HepG2 (cell line): ENCODE measurements around the gene GGT7. TPM values are rescaled to one million over a fixed set of nuclear protein-coding genes. Genes with fewer than 3 reads are reported as not detected.

ENCODE experiments used
- CREB3 ChIP-seq: sonication (generic); formaldehyde crosslinking; IDR thresholded peaks from 2 replicates; pipeline ENCODE4 v1.5.0; 2020; ENCODE audit warnings: missing genetic modification reagents
- GATA4 ChIP-seq: sonication (generic); IDR thresholded peaks from 2 replicates; pipeline ENCODE4 v1.6.1; 2016; ENCODE audit warnings: antibody characterized with exemption, low read depth, borderline replicate concordance
- GATAD1 ChIP-seq: IDR thresholded peaks from 2 replicates; pipeline ENCODE4 v1.6.1; 2016; ENCODE audit warnings: missing genetic modification reagents, missing compliant biosample characterization
- HOXA5 ChIP-seq: sonication (generic); formaldehyde crosslinking; IDR thresholded peaks from 2 replicates; pipeline ENCODE4 v1.4.0; 2020; ENCODE audit warnings: missing genetic modification reagents
- KLF12 ChIP-seq: sonication (generic); formaldehyde crosslinking; IDR thresholded peaks from 2 replicates; pipeline ENCODE4 v1.4.0; 2020; ENCODE audit warnings: missing genetic modification reagents, borderline replicate concordance
- MIER3 ChIP-seq: IDR thresholded peaks from 2 replicates; pipeline ENCODE4 v1.6.1; 2016; ENCODE audit warnings: missing compliant biosample characterization, borderline replicate concordance
- NR1H2 ChIP-seq: sonication (generic); formaldehyde crosslinking; IDR thresholded peaks from 2 replicates; pipeline ENCODE4 v1.8.1; 2022; ENCODE audit warnings: low read depth, missing genetic modification reagents, borderline replicate concordance
- POLR2G ChIP-seq: fragments of 200-400 bp; formaldehyde crosslinking; IDR thresholded peaks from 2 replicates; pipeline ENCODE4 v1.6.1; 2018; ENCODE audit warnings: mild to moderate bottlenecking, low read depth, low read length, moderate library complexity
- REPIN1 ChIP-seq: sonication (generic); formaldehyde crosslinking; IDR thresholded peaks from 2 replicates; pipeline ENCODE4 v1.8.0; 2022; ENCODE audit warnings: missing genetic modification reagents, low read depth, mild to moderate bottlenecking, borderline replicate concordance
- SAP130 ChIP-seq: IDR thresholded peaks from 2 replicates; pipeline ENCODE4 v1.6.1; 2016; ENCODE audit warnings: low read depth
- STAT5B ChIP-seq: sonication (generic); formaldehyde crosslinking; IDR thresholded peaks from 2 replicates; pipeline ENCODE4 v1.4.0; 2020; ENCODE audit warnings: missing genetic modification reagents
- ZGPAT ChIP-seq: IDR thresholded peaks from 2 replicates; pipeline ENCODE4 v1.6.1; 2016; ENCODE audit warnings: mild to moderate bottlenecking
- polyA plus RNA-seq, 8 experiments: library from polyadenylated mRNA; depleted of rRNA in 3 of 8; stranded (reverse) in 7 of 8; unstranded in 1 of 8; fragments of >200 nt; fragmentation: Illumina TruSeq in 4 of 8; extraction: Trizol in 4 of 8; gene quantifications; 2 replicates each; pipeline versions ENCODE4 v1.2.1 to v1.2.3, GENCODE V29; 2011 to 2016; ENCODE audit warnings: low read depth in 4 of 8, missing spikeins in 1 of 8, mixed read lengths in 1 of 8; ENCODE audit not compliant: insufficient read depth in 1 of 8
- total RNA-seq, 5 experiments: library from RNA; depleted of rRNA; stranded (reverse); fragments of >200 nt; fragmentation: Illumina TruSeq; extraction: Trizol; gene quantifications; 2 replicates each; pipeline ENCODE4 v1.2.3, GENCODE V29; 2016; ENCODE audit warnings: low read depth in 1 of 5
- TF ChIP-seq, protein P1 (sequence below): sonication (generic); formaldehyde crosslinking; IDR thresholded peaks from 2 replicates; pipeline ENCODE4 v1.5.1; 2020; ENCODE audit warnings: mild to moderate bottlenecking, missing genetic modification reagents
- TF ChIP-seq, protein P2 (sequence below): sonication (generic); formaldehyde crosslinking; conservative IDR thresholded peaks from 2 replicates; pipeline ENCODE4 v1.8.0; 2022; ENCODE audit warnings: missing genetic modification reagents
- TF ChIP-seq, protein P3 (sequence below): sonication (generic); formaldehyde crosslinking; IDR thresholded peaks from 2 replicates; pipeline ENCODE4 v1.5.0; 2020; ENCODE audit warnings: mild to moderate bottlenecking, missing genetic modification reagents, borderline replicate concordance

GGT7 gene
- total and polyA plus RNA-seq, 2 of the 13 experiments (the other 11 are each of a cell fraction or from before 2014, with no cell fraction given) = 6.6 to 23.0 TPM

GRCh38 chr20:34876406-34877282 lies 4.0 kb upstream of the GGT7 start, which contains the start of gene ACSS2 (continued):
- TF ChIP-seq, protein P1, sequence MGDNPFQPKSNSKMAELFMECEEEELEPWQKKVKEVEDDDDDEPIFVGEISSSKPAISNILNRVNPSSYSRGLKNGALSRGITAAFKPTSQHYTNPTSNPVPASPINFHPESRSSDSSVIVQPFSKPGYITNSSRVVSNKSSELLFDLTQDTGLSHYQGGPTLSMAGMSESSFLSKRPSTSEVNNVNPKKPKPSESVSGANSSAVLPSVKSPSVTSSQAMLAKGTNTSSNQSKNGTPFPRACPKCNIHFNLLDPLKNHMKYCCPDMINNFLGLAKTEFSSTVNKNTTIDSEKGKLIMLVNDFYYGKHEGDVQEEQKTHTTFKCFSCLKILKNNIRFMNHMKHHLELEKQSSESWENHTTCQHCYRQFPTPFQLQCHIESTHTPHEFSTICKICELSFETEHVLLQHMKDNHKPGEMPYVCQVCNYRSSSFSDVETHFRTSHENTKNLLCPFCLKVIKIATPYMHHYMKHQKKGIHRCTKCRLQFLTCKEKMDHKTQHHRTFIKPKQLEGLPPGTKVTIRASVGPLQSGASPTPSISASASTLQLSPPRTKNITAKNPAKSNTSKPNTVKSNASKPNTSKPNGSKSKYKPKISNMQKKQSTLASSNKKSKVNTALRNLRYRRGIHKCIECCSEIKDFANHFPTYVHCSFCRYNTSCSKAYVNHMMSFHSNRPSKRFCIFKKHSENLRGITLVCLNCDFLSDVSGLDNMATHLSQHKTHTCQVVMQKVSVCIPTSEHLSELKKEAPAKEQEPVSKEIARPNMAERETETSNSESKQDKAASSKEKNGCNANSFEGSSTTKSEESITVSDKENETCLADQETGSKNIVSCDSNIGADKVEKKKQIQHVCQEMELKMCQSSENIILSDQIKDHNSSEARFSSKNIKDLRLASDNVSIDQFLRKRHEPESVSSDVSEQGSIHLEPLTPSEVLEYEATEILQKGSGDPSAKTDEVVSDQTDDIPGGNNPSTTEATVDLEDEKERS = peak; percentile 62; the same call in 1 of the 2 replicates
- peak; percentile 87 for TF ChIP-seq POLR2G
- peak; percentile 26 for TF ChIP-seq KLF12
- TF ChIP-seq MIER3 = no peak
- TF ChIP-seq GATA4 = peak; percentile 57; the same call in 1 of the 2 replicates
- TF ChIP-seq CREB3 (CRISPR knock-in tag) = peak; percentile 87; the same call in 1 of the 2 replicates
- TF ChIP-seq REPIN1 (CRISPR knock-in tag) = peak; percentile 70; the same call in 1 of the 2 replicates
- 0 out of 2 replicates have a peak, but pooled peaks have one; percentile 69 for TF ChIP-seq NR1H2 (CRISPR knock-in tag)
- TF ChIP-seq, protein P2, sequence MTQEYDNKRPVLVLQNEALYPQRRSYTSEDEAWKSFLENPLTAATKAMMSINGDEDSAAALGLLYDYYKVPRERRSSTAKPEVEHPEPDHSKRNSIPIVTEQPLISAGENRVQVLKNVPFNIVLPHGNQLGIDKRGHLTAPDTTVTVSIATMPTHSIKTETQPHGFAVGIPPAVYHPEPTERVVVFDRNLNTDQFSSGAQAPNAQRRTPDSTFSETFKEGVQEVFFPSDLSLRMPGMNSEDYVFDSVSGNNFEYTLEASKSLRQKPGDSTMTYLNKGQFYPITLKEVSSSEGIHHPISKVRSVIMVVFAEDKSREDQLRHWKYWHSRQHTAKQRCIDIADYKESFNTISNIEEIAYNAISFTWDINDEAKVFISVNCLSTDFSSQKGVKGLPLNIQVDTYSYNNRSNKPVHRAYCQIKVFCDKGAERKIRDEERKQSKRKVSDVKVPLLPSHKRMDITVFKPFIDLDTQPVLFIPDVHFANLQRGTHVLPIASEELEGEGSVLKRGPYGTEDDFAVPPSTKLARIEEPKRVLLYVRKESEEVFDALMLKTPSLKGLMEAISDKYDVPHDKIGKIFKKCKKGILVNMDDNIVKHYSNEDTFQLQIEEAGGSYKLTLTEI (CRISPR knock-in tag) = no peak
- peak; percentile 47; the same call in 1 of the 2 replicates for TF ChIP-seq HOXA5 (CRISPR knock-in tag)
- peak; percentile 85 for TF ChIP-seq SAP130 (CRISPR knock-in tag)
- peak; percentile 68 for TF ChIP-seq ZGPAT (CRISPR knock-in tag)
- TF ChIP-seq, protein P3, sequence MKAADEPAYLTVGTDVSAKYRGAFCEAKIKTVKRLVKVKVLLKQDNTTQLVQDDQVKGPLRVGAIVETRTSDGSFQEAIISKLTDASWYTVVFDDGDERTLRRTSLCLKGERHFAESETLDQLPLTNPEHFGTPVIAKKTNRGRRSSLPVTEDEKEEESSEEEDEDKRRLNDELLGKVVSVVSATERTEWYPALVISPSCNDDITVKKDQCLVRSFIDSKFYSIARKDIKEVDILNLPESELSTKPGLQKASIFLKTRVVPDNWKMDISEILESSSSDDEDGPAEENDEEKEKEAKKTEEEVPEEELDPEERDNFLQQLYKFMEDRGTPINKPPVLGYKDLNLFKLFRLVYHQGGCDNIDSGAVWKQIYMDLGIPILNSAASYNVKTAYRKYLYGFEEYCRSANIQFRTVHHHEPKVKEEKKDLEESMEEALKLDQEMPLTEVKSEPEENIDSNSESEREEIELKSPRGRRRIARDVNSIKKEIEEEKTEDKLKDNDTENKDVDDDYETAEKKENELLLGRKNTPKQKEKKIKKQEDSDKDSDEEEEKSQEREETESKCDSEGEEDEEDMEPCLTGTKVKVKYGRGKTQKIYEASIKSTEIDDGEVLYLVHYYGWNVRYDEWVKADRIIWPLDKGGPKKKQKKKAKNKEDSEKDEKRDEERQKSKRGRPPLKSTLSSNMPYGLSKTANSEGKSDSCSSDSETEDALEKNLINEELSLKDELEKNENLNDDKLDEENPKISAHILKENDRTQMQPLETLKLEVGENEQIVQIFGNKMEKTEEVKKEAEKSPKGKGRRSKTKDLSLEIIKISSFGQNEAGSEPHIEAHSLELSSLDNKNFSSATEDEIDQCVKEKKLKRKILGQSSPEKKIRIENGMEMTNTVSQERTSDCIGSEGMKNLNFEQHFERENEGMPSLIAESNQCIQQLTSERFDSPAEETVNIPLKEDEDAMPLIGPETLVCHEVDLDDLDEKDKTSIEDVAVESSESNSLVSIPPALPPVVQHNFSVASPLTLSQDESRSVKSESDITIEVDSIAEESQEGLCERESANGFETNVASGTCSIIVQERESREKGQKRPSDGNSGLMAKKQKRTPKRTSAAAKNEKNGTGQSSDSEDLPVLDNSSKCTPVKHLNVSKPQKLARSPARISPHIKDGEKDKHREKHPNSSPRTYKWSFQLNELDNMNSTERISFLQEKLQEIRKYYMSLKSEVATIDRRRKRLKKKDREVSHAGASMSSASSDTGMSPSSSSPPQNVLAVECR (CRISPR knock-in tag) = peak; percentile 72
- TF ChIP-seq STAT5B (CRISPR knock-in tag) = no peak
- 0 out of 2 replicates have a peak, but pooled peaks have one; percentile 2 for TF ChIP-seq GATAD1 (CRISPR knock-in tag)
